ENCODE measurements around the gene CDR2.
"Not testable (repeated sequence)": the region's sequence is repeated elsewhere in the genome, so short reads cannot be mapped to it uniquely, and the experiment has no call there.

Gene CDR2

GRCh38 chr16:22352723-22353122, 21.7 kb downstream of the CDR2 start:
- no peak for DNase-seq (ENCODE audit: low read depth)

- no peak for DNase-seq (ENCODE audit: low read depth)
Observed at GRCh38 chr16:22352140-22352539, 22.3 kb downstream of the CDR2 start.

GRCh38 chr16:22351017-22351416, 23.4 kb downstream of the CDR2 start:
- not testable (repeated sequence) for DNase-seq (ENCODE audit: low read depth)

- DNase-seq (ENCODE audit: low read depth), result peak; percentile 34
Observed at GRCh38 chr16:22348291-22348690, 26.1 kb downstream of the CDR2 start.

- no peak for DNase-seq (ENCODE audit: low read depth)
Observed at GRCh38 chr16:22347100-22347820, 27.2 kb downstream of the CDR2 start.

GRCh38 chr16:22346483-22346882, 27.9 kb downstream of the CDR2 start:
- DNase-seq (ENCODE audit: low read depth), result no peak

GRCh38 chr16:22342082-22342481, 32.3 kb downstream of the CDR2 start:
- no peak for DNase-seq (ENCODE audit: low read depth)

- no peak for DNase-seq (ENCODE audit: low read depth)
Observed at GRCh38 chr16:22340945-22341344, 33.5 kb downstream of the CDR2 start.

GRCh38 chr16:22337849-22338635, 36.4 kb downstream of the CDR2 start:
- no peak for DNase-seq (ENCODE audit: low read depth)

GRCh38 chr16:22337045-22337444, 37.4 kb downstream of the CDR2 start:
- DNase-seq (ENCODE audit: low read depth), result no peak

- no peak for DNase-seq (ENCODE audit: low read depth)
Observed at GRCh38 chr16:22336581-22336980, 37.8 kb downstream of the CDR2 start.

- DNase-seq (ENCODE audit: low read depth), result no peak
Observed at GRCh38 chr16:22335668-22336246, 38.7 kb downstream of the CDR2 start.

GRCh38 chr16:22333457-22333994, 40.9 kb downstream of the CDR2 start:
- DNase-seq (ENCODE audit: low read depth), result no peak

- DNase-seq (ENCODE audit: low read depth), result no peak
Observed at GRCh38 chr16:22330326-22330725, 44.1 kb downstream of the CDR2 start.

GRCh38 chr16:22329199-22329695, 45.2 kb downstream of the CDR2 start:
- no peak for DNase-seq (ENCODE audit: low read depth)

- DNase-seq (ENCODE audit: low read depth), result no peak
Observed at GRCh38 chr16:22328081-22328725, 46.2 kb downstream of the CDR2 start.

- DNase-seq (ENCODE audit: low read depth), result no peak
Observed at GRCh38 chr16:22327446-22327775, 47.0 kb downstream of the CDR2 start.

- no peak for DNase-seq (ENCODE audit: low read depth)
Observed at GRCh38 chr16:22326771-22327445, 47.5 kb downstream of the CDR2 start.

- no peak for DNase-seq (ENCODE audit: low read depth)
Observed at GRCh38 chr16:22326369-22326652, 48.1 kb downstream of the CDR2 start.

GRCh38 chr16:22325598-22326368, 48.6 kb downstream of the CDR2 start:
- no peak for DNase-seq (ENCODE audit: low read depth)

Measured in EH (cell line).